SK-N-MC (cell line): ENCODE results near the gene MYLK3.

Source experiments
- EZH2 ChIP-seq: fragments of 200-600 bp; sonication (generic); IDR thresholded peaks from one replicate; pipeline ENCODE4 v1.6.1; 2017; ENCODE audit warnings: antibody characterized with exemption
- FOXP2 ChIP-seq: optimal IDR thresholded peaks from 2 replicates; pipeline ENCODE3; 2011; ENCODE audit warnings: mild to moderate bottlenecking, moderate library complexity; ENCODE audit not compliant: insufficient read depth; ENCODE audit errors: extremely low read length, control extremely low read depth
- POLR2AphosphoS5 ChIP-seq: IDR thresholded peaks from 2 replicates; pipeline ENCODE4 v1.6.1; 2012; ENCODE audit warnings: mild to moderate bottlenecking, low read depth, low read length, borderline replicate concordance

GRCh38 chr16:46695937-46696336 is 52.2 kb downstream of the MYLK3 start:
- no peak for TF ChIP-seq POLR2AphosphoS5
- no peak for TF ChIP-seq EZH2
- TF ChIP-seq FOXP2: no peak
